GM21526 (cell line): ENCODE results near the gene DYSF.

Experiments
- ATAC-seq: cut with Tn5 transposase; IDR thresholded peaks from one replicate; pipeline ENCODE4 v1.9.1; 2021; ENCODE audit warnings: moderate library complexity; ENCODE audit not compliant: unreplicated experiment, low FRiP score

DYSF gene

DNA sequence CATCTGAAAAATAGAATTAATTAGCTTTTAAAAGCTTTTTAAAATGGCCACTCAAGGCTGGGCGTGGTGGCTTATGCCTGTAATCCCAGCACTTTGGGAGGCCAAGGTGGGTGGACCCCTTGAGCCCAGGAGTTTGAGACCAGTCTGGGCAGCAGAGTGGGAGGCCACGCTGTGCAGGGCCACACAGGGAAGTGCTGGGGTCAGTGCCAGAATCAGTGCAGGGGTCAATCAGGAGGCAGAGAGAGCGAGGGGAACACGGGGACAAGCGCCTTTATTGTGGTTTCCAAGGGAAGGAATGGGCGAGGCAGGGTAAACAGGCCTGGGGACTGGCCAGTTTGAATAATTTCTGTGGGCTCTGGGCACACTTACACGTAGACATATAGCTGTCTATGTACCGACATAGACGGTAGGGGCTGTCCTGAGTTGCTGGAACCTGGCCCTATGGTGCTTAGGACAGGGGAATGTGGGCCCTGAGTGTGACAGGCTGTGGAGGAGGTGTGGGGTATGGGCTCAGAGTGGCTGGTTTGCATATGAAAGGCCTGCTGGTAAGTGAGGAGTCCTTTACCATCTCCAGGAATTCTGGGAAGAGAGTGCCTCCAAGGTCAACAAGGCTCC, 42.9 kb downstream of the DYSF start:
- ATAC-seq, result no peak

GRCh38 chr2:71498261-71498701, 44.9 kb downstream of the DYSF start:
- ATAC-seq, result no peak

GRCh38 chr2:71499691-71500090, 46.3 kb downstream of the DYSF start:
- no peak for ATAC-seq

- ATAC-seq, result no peak
These were observed 47.2 kb downstream of the DYSF start for GRCh38 chr2:71500426-71501079.

GRCh38 chr2:71502941-71503738, 49.8 kb downstream of the DYSF start:
- no peak for ATAC-seq

GRCh38 chr2:71503837-71504236, 50.5 kb downstream of the DYSF start:
- ATAC-seq, result no peak

- ATAC-seq, result no peak
These were observed 51.2 kb downstream of the DYSF start for GRCh38 chr2:71504611-71505010.

GRCh38 chr2:71505086-71505769, 51.9 kb downstream of the DYSF start:
- ATAC-seq, result no peak

GRCh38 chr2:71505770-71506140, 52.4 kb downstream of the DYSF start:
- no peak for ATAC-seq

DNA sequence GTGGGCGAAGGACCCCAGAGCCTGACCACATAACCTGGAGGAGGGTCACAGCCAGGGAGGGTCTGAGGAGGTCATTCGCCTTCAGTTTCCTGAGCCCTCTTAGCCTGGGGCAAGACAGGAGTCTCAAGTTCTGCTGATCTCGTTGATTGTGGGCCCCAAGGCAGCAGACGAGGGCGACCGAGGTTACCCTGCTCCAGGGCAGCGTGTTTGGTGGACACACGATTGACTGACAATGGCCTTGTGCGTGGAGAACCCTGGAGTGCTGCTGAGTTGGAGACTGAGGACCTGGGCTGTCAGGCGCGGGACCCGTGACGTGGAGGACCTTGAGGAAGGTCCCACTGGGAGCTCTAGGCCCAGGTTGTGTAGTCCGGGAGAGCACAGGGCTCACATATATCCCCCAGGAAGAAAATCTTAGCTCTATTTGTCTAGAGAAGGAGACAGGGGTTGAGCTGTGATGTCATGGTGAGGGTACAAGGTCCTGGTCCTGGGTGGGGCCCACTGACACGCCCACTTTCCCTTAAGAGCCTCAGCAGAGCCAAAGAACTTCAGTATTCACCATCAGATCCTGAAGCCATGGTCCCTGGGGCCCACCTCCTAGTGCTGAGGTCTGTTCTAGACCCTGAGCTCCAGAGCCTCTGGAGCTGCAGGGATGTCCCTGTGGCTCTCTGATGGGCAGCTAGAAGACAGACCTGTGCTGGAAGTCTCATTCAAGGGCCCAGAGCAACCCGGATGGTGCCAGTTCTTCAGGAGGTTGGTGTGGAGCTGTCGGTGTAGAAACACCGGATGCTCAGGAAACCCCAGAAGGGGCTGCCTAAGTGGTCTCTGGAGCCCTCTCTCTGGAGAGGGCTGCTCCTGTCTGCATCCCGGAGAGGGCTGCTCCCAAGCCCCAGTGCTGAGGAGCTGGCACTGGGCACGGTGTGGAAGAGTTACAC, 53.1 kb downstream of the DYSF start:
- no peak for ATAC-seq

DNA sequence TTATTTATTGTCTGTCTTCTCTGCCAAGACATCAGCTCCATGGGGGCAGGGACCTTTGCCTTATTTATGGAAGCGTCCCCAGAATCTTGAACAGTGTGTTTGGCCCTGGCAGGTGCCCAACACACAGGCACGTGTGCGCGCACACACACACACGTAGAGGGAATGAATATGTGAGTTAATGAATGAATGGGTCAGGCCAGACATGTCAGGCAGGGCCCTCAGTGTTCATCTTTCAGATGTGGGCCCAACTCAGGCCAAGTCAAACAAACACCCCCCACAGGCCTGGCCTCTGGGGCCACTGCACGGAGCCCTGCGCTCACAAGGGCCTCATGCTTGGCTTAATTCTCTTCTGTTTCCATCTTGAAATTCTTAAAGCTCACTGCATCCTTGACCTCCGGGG, 54.1 kb downstream of the DYSF start:
- no peak for ATAC-seq

DNA sequence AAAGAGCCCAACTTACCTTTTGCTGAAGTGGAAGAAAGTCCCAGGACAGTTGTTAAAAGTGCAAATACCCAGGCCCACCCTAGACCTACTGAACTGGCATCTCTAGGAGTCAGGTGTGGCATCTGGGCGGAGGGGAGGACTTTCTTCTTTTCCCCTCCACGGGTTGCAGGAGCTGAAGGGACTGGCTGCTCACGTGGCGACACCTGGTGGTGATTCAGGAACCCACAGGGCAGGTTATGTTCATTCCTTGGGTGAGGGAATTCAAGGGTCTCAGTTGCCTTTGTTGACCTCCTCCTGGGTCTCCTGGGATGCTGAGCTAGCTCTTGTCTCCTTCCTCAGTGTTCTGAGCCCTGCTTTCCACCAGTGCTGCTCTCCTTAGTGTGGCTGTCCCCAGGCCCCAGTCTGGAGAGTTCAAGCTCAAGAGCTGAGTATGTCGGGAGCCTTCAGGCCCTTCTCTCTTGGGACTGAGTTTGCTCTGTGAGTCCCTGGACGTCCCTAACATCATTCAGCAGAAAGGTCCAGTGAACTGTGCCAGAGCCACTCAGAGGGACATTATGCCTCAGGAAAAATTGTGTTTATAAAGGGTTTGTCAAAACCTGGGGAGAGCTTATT, 56.9 kb downstream of the DYSF start:
- no peak for ATAC-seq

- ATAC-seq, result no peak
These were observed 57.6 kb downstream of the DYSF start for GRCh38 chr2:71510938-71511337.

GRCh38 chr2:71511776-71512175, 58.4 kb downstream of the DYSF start:
- ATAC-seq, result no peak

DNA sequence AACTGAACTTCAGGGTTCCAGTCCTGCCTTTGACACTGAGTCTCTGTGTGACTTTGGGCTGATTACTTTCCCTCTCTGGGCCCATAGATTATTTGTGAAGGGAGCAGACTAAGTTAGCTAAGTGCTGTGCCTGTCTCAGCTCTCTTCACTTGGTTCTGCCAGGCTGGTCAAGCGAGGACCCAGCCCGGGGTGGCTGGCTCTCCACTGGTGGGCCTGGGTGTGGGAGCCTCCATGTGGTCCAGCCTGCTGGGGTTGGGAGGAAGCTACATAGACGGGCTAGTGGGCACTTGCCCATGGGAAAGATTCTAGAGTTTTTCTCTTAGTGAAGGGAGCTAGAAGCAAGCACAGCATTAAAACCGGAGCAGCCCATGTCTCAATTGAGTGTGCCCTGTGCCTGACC, 59.0 kb downstream of the DYSF start:
- no peak for ATAC-seq

- ATAC-seq, result no peak
These were observed 59.7 kb downstream of the DYSF start for GRCh38 chr2:71513096-71513495.

GRCh38 chr2:71513721-71514120, 60.4 kb downstream of the DYSF start:
- ATAC-seq, result no peak

GRCh38 chr2:71516253-71516888, 63.0 kb downstream of the DYSF start:
- no peak for ATAC-seq

GRCh38 chr2:71517851-71518250, 64.5 kb downstream of the DYSF start:
- no peak for ATAC-seq
